ENCODE results near the gene C16orf87. TPM values are rescaled to one million over a fixed set of nuclear protein-coding genes. Genes with fewer than 3 reads are reported as not detected.

The C16orf87 gene
- total and polyA plus RNA-seq, 4 donors: 4.1 to 12.9 (median 5.3) TPM

DNA sequence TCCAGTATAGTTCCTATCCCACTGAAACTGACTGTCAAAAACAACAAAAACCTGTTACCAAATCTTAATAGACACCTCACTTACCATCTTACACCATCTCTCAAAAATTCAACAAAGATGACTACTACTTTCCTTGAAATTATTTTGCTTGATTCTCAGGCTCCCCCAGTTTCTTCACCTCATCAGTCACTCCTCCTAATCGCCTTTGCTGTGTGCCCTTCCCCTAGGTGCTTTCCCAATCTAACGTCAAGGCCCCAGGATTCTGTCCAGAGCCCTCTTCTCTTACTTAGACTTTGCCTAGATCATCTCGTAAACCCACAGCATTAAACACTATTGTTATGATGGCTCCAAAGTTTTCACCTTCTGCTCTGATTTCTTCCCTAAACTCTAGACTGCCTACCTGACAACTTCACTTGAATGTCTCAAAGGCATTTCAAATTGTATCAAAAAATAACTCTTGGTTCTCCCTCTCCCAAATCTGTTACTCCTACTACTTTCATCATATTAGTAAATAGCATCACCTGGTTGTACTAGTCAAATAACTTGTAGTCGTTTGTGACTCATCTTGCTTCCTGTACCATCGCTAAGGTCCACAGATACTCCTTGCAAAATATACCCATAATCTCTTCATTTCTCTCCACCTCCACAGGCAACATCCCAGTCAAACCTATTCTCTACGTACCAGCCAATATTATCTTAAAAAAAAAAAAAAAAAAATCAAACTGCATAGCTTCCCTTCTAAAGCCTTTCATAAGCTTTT is 18.0 kb downstream of the C16orf87 start (continued):
- TF ChIP-seq, protein P1, sequence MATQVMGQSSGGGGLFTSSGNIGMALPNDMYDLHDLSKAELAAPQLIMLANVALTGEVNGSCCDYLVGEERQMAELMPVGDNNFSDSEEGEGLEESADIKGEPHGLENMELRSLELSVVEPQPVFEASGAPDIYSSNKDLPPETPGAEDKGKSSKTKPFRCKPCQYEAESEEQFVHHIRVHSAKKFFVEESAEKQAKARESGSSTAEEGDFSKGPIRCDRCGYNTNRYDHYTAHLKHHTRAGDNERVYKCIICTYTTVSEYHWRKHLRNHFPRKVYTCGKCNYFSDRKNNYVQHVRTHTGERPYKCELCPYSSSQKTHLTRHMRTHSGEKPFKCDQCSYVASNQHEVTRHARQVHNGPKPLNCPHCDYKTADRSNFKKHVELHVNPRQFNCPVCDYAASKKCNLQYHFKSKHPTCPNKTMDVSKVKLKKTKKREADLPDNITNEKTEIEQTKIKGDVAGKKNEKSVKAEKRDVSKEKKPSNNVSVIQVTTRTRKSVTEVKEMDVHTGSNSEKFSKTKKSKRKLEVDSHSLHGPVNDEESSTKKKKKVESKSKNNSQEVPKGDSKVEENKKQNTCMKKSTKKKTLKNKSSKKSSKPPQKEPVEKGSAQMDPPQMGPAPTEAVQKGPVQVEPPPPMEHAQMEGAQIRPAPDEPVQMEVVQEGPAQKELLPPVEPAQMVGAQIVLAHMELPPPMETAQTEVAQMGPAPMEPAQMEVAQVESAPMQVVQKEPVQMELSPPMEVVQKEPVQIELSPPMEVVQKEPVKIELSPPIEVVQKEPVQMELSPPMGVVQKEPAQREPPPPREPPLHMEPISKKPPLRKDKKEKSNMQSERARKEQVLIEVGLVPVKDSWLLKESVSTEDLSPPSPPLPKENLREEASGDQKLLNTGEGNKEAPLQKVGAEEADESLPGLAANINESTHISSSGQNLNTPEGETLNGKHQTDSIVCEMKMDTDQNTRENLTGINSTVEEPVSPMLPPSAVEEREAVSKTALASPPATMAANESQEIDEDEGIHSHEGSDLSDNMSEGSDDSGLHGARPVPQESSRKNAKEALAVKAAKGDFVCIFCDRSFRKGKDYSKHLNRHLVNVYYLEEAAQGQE (IDR thresholded peaks at IDR 0.05): no peak
- TF ChIP-seq FOXA2 (IDR thresholded peaks at IDR 0.05) (no peak), FOXA1 (IDR thresholded peaks at IDR 0.05) (no peak)

DNA sequence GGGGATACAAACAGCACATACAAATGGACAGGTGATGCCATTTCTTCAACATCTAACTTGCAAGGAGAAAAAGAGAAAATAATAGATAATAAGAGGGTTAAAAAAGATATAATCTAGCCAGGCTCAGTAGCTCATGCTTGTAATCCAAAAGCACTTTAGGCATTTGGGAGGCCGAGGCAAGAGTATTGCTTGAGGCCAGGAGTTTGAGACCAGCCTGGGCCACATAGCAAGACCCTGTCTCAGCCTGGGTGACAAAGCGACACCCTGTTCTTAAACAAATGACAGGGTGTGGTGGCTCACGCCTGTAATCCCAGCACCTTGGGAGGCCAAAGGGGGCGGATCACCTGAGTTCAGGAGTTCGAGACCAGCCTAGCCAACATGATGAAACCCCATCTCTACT is 19.3 kb downstream of the C16orf87 start:
- 97% methylated on average over 5 of the region's 5 CpGs for WGBS
- no peak for DNase-seq (ENCODE audit: low spot score)
- TF ChIP-seq EGR1 (IDR thresholded peaks at IDR 0.05; ENCODE audit: low read depth in 2 of 2) (no peak), GABPA (IDR thresholded peaks at IDR 0.05 in 1 of 2, conservative IDR thresholded peaks at IDR 0.05 in 1 of 2) (no peak), SP1 (IDR thresholded peaks at IDR 0.05) (no peak), YY1 (IDR thresholded peaks at IDR 0.05) (no peak), JUND (IDR thresholded peaks at IDR 0.05) (no peak), TAF1 (conservative IDR thresholded peaks at IDR 0.05) (no peak), RAD21 (IDR thresholded peaks at IDR 0.05) (no peak), HNF4G (IDR thresholded peaks at IDR 0.05) (no peak), HNF4A (conservative IDR thresholded peaks at IDR 0.05) (no peak), RXRA (IDR thresholded peaks at IDR 0.05) (no peak), FOXA2 (IDR thresholded peaks at IDR 0.05) (no peak), NR2F2 (IDR thresholded peaks at IDR 0.05) (no peak), FOXA1 (IDR thresholded peaks at IDR 0.05) (no peak)
- TF ChIP-seq, protein P2, sequence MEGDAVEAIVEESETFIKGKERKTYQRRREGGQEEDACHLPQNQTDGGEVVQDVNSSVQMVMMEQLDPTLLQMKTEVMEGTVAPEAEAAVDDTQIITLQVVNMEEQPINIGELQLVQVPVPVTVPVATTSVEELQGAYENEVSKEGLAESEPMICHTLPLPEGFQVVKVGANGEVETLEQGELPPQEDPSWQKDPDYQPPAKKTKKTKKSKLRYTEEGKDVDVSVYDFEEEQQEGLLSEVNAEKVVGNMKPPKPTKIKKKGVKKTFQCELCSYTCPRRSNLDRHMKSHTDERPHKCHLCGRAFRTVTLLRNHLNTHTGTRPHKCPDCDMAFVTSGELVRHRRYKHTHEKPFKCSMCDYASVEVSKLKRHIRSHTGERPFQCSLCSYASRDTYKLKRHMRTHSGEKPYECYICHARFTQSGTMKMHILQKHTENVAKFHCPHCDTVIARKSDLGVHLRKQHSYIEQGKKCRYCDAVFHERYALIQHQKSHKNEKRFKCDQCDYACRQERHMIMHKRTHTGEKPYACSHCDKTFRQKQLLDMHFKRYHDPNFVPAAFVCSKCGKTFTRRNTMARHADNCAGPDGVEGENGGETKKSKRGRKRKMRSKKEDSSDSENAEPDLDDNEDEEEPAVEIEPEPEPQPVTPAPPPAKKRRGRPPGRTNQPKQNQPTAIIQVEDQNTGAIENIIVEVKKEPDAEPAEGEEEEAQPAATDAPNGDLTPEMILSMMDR (IDR thresholded peaks at IDR 0.05; ENCODE audit: low read depth, low read length, missing input control): no peak
- TF ChIP-seq, protein P3, sequence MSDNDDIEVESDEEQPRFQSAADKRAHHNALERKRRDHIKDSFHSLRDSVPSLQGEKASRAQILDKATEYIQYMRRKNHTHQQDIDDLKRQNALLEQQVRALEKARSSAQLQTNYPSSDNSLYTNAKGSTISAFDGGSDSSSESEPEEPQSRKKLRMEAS (IDR thresholded peaks at IDR 0.05): no peak
- TF ChIP-seq, protein P1 (IDR thresholded peaks at IDR 0.05): no peak
- TF ChIP-seq, protein P4, sequence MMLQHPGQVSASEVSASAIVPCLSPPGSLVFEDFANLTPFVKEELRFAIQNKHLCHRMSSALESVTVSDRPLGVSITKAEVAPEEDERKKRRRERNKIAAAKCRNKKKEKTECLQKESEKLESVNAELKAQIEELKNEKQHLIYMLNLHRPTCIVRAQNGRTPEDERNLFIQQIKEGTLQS (IDR thresholded peaks at IDR 0.05): no peak
- no peak overlapping the region for H3K27ac ChIP-seq (ENCODE audit: low read depth in 1 of 2, low read length in 2 of 2)
- H3K4me3 ChIP-seq (ENCODE audit: low read depth in 1 of 3, low read length in 3 of 3): no peak overlapping the region
- no peak overlapping the region for H3K9ac ChIP-seq (ENCODE audit: low read depth in 1 of 2, low read length in 2 of 2)
- no peaks in the 10 kb centered on the region for H3K36me3 ChIP-seq (ENCODE audit: control insufficient read depth in 4 of 4, insufficient read depth in 3 of 4, low read depth in 1 of 4, low read length in 3 of 4)
- H3K4me1 ChIP-seq (ENCODE audit: control insufficient read depth in 4 of 4, insufficient read depth in 4 of 4, low read length in 3 of 4): peaks cover 4 to 19% (median 18%) of the 10 kb centered on the region in 4 donors
- no peaks in the 10 kb centered on the region for H3K9me3 ChIP-seq (ENCODE audit: control insufficient read depth in 4 of 4, low read length in 3 of 4)
- H3K27me3 ChIP-seq (ENCODE audit: control insufficient read depth in 4 of 4, insufficient read depth in 4 of 4, low read length in 3 of 4): no peaks in the 10 kb centered on the region
